A549 treated with dexamethasone at 1 μM for 4 hours (cell line): Measurements from ENCODE around the gene RAB22A. TPM values are rescaled to one million over a fixed set of nuclear protein-coding genes. Genes with fewer than 3 reads are reported as not detected.

Experiments used
- total RNA-seq: library from RNA; stranded (reverse); fragments of 200-300 nt; extraction: Qiagen RNA extraction; gene quantifications from 5 replicates; pipeline ENCODE4 v1.2.3, GENCODE V29; 2022

The RAB22A gene
- total RNA-seq, result 8.1 to 12.1 TPM (median 10.8 TPM) in 5 replicates

GRCh38 chr20:58309591-58310290, at the start of gene RAB22A:
RAB22A (plus strand) TSS chr20:58309715; CDS start chr20:58309977, 262 bp downstream.

DNA sequence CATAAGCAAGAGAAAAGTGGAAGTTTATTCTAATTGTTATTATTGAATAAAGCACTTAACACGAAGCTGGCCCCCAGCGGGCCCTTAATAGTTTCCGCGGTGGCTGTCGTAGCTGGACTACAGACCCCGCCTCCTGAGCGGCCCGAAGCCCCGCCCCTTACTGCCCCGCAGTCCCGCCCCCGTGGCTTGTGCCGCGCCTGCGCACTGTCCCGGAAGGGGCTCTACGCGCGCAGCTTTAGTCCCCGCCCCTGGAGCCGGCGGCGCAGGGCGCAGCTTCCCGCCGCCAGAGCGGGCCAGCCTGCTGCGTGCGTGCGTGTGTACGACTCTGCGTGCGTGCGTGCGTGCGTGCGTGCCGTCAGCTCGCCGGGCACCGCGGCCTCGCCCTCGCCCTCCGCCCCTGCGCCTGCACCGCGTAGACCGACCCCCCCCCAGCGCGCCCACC, 79.4 kb downstream of the RAB22A start, which contains the start of gene VAPB:
VAPB (plus strand) TSS at position 348 of the 442 bp plus-strand sequence. CDS start 231 bp downstream, outside the sequence.

Other genes with a start within 250 kb of the RAB22A start
- gene ANKRD60, start 81.1 kb upstream of the RAB22A start, total RNA-seq, result not detected in 5 replicates
- gene VAPB, start 79.5 kb downstream of the RAB22A start, total RNA-seq, result 51.8 to 57.6 TPM (median 53.4 TPM) in 5 replicates
- 0.07 to 0.18 TPM (median 0.11 TPM) in 4 of 5 replicates, not detected in the other for gene APCDD1L, start 205.7 kb downstream of the RAB22A start, total RNA-seq